Breast epithelium (tissue), 3 donors: Measurements from ENCODE around the gene APOBEC3A.

Source experiments
- CTCF ChIP-seq, 3 donors: fragments of 450-650 bp; IDR thresholded peaks; one replicate each; pipeline ENCODE4 v1.5.1; 2016 to 2017; ENCODE audit warnings: antibody characterized with exemption in 3 of 3, mild to moderate bottlenecking in 3 of 3, moderate library complexity in 3 of 3
- POLR2A ChIP-seq: fragments of 450-650 bp; IDR thresholded peaks from one replicate; pipeline ENCODE4 v1.6.1; 2016; ENCODE audit warnings: antibody characterized with exemption, mild to moderate bottlenecking, moderate library complexity
- POLR2AphosphoS5 ChIP-seq, 3 donors: sonication (generic); formaldehyde crosslinking; IDR thresholded peaks; one replicate each; pipeline ENCODE4 v1.6.1; 2017; ENCODE audit warnings: antibody characterized with exemption in 3 of 3

- TF ChIP-seq CTCF (IDR thresholded peaks at IDR 0.05): no peak
- TF ChIP-seq POLR2AphosphoS5 (IDR thresholded peaks at IDR 0.05): no peak
- no peak for TF ChIP-seq POLR2A
Measured at GRCh38 chr22:38968801-38969200, 11.4 kb downstream of the APOBEC3A start.
